H9 (cell line): Measurements from ENCODE around the gene HSPH1. TPM values are rescaled to one million over a fixed set of nuclear protein-coding genes. Genes with fewer than 3 reads are reported as not detected.
A peak's percentile ranks its signal among the peaks of the same experiment; 100 is the strongest.

Source experiments
- DNase-seq: peaks from one replicate; pipeline ENCODE4 v3.0.0-alpha.2; 2017
- H2AFZ ChIP-seq: one replicate; pipeline ENCODE4 v1.6.1; 2013; ENCODE audit warnings: mild to moderate bottlenecking, low read length, control low read depth, moderate library complexity
- H2AK5ac ChIP-seq: 2 replicates; pipeline ENCODE4 v1.6.1; 2013; ENCODE audit warnings: low read length, control low read depth, mixed read lengths; ENCODE audit not compliant: insufficient read length
- H2BK120ac ChIP-seq: one replicate; pipeline ENCODE4 v1.6.1; 2013; ENCODE audit warnings: low read depth, mild to moderate bottlenecking, low read length, control low read depth, inconsistent platforms; ENCODE audit not compliant: poor library complexity, severe bottlenecking
- H2BK12ac ChIP-seq: 2 replicates; pipeline ENCODE4 v1.6.1; 2013; ENCODE audit warnings: low read length, control low read depth, mixed read lengths, low read depth; ENCODE audit not compliant: insufficient read length
- H2BK15ac ChIP-seq: 2 replicates; pipeline ENCODE4 v1.6.1; 2013; ENCODE audit warnings: low read depth, low read length, control low read depth
- H2BK20ac ChIP-seq: one replicate; pipeline ENCODE4 v1.6.1; 2013; ENCODE audit warnings: low read depth, mild to moderate bottlenecking, low read length, control low read depth, inconsistent platforms; ENCODE audit not compliant: poor library complexity, severe bottlenecking
- H2BK5ac ChIP-seq: 2 replicates; pipeline ENCODE4 v1.6.1; 2013; ENCODE audit warnings: low read length, control low read depth, mixed read lengths; ENCODE audit not compliant: insufficient read length
- H3K14ac ChIP-seq: 2 replicates; pipeline ENCODE4 v1.6.1; 2013; ENCODE audit warnings: low read length, control low read depth; ENCODE audit not compliant: insufficient read depth
- H3K18ac ChIP-seq: 2 replicates; pipeline ENCODE4 v1.6.1; 2013; ENCODE audit warnings: low read depth, mild to moderate bottlenecking, mixed read lengths, low read length, control low read depth; ENCODE audit not compliant: insufficient read length
- H3K23ac ChIP-seq: 2 replicates; pipeline ENCODE4 v1.6.1; 2013; ENCODE audit warnings: low read length, control low read depth, mixed read lengths, low read depth; ENCODE audit not compliant: insufficient read length
- H3K23me2 ChIP-seq: 2 replicates; pipeline ENCODE4 v1.6.1; 2013; ENCODE audit warnings: low read depth, mild to moderate bottlenecking, mixed read lengths, low read length, control low read depth; ENCODE audit not compliant: insufficient read length, poor library complexity, severe bottlenecking
- H3K27ac ChIP-seq: 2 replicates; pipeline ENCODE4 v1.5.1; 2013; ENCODE audit warnings: low read length, control low read depth, mixed read lengths, low read depth; ENCODE audit not compliant: insufficient read length
- H3K27me3 ChIP-seq: 2 replicates; pipeline ENCODE4 v1.6.1; 2013; ENCODE audit warnings: low read length, control low read depth, inconsistent platforms; ENCODE audit not compliant: insufficient read depth
- H3K4ac ChIP-seq: 2 replicates; pipeline ENCODE4 v1.6.1; 2013; ENCODE audit warnings: low read depth, mild to moderate bottlenecking, control low read depth, inconsistent platforms, low read length, moderate library complexity
- H3K4me1 ChIP-seq: 2 replicates; pipeline ENCODE4 v1.6.1; 2013; ENCODE audit warnings: low read length, control low read depth, inconsistent platforms; ENCODE audit not compliant: insufficient read depth
- H3K4me2 ChIP-seq: 2 replicates; pipeline ENCODE4 v1.6.1; 2013; ENCODE audit warnings: low read length, control low read depth, mixed read lengths; ENCODE audit not compliant: insufficient read length, insufficient read depth
- H3K56ac ChIP-seq: 2 replicates; pipeline ENCODE4 v1.6.1; 2013; ENCODE audit warnings: low read depth, mild to moderate bottlenecking, mixed read lengths, low read length, control low read depth; ENCODE audit not compliant: insufficient read length
- H3K79me1 ChIP-seq: 2 replicates; pipeline ENCODE4 v1.6.1; 2013; ENCODE audit warnings: low read depth, mild to moderate bottlenecking, moderate library complexity, low read length, control low read depth, inconsistent platforms; ENCODE audit not compliant: insufficient read depth, poor library complexity, severe bottlenecking
- H3K79me2 ChIP-seq: 2 replicates; pipeline ENCODE4 v1.6.1; 2013; ENCODE audit warnings: low read length, control low read depth, inconsistent platforms; ENCODE audit not compliant: insufficient read depth
- H3K9ac ChIP-seq: 2 replicates; pipeline ENCODE4 v1.6.1; 2013; ENCODE audit warnings: low read length, control low read depth, mixed read lengths; ENCODE audit not compliant: insufficient read length; ENCODE audit errors: extremely low read depth
- H3K9me3 ChIP-seq: one replicate; pipeline ENCODE4 v1.6.1; 2013; ENCODE audit warnings: low read depth, low read length, inconsistent platforms; ENCODE audit not compliant: control insufficient read depth
- H3T11ph ChIP-seq: one replicate; pipeline ENCODE4 v1.6.1; 2013; ENCODE audit warnings: mild to moderate bottlenecking, low read length, control low read depth, inconsistent platforms
- H4K20me1 ChIP-seq: one replicate; pipeline ENCODE4 v1.6.1; 2013; ENCODE audit not compliant: control insufficient read depth, insufficient read length, insufficient read depth
- H4K5ac ChIP-seq: 2 replicates; pipeline ENCODE4 v1.6.1; 2013; ENCODE audit warnings: low read depth, mild to moderate bottlenecking, mixed read lengths, low read length, control low read depth; ENCODE audit not compliant: insufficient read length
- H4K8ac ChIP-seq: replicated peaks from 2 replicates; pipeline ENCODE4 v1.6.1; 2013; ENCODE audit warnings: low read length, control low read depth, mixed read lengths, low read depth; ENCODE audit not compliant: insufficient read length
- H4K91ac ChIP-seq: 2 replicates; pipeline ENCODE4 v1.6.1; 2013; ENCODE audit warnings: low read depth, mild to moderate bottlenecking, moderate library complexity, mixed read lengths, low read length, control low read depth; ENCODE audit not compliant: insufficient read length
- H3K27ac Mint-ChIP-seq, 3 experiments: 2 replicates in 2 of 3; 3 replicates in 1 of 3; pipeline ENCODE4 v1.8.0; 2020 to 2021; ENCODE audit warnings: mixed read lengths in 3 of 3, mild to moderate bottlenecking in 1 of 3, moderate library complexity in 1 of 3
- H3K27me3 Mint-ChIP-seq: 2 replicates; pipeline ENCODE4 v1.8.0; 2021; ENCODE audit warnings: low read depth, mild to moderate bottlenecking, moderate library complexity, mixed read lengths
- H3K36me3 Mint-ChIP-seq, 3 experiments: 2 replicates in 2 of 3; 3 replicates in 1 of 3; pipeline ENCODE4 v1.8.0; 2020 to 2021; ENCODE audit warnings: low read depth in 3 of 3, mixed read lengths in 3 of 3; ENCODE audit not compliant: insufficient read depth in 1 of 3
- H3K4me1 Mint-ChIP-seq, 2 experiments: 2 replicates each; pipeline ENCODE4 v1.8.0; 2020; ENCODE audit warnings: mixed read lengths in 2 of 2
- H3K4me3 Mint-ChIP-seq, 2 experiments: 2 replicates in 1 of 2; 3 replicates in 1 of 2; pipeline ENCODE4 v1.8.0; 2020 to 2021; ENCODE audit warnings: mild to moderate bottlenecking in 2 of 2, mixed read lengths in 2 of 2, moderate library complexity in 1 of 2
- H3K9me3 Mint-ChIP-seq, 2 experiments: 2 replicates in 1 of 2; 3 replicates in 1 of 2; pipeline ENCODE4 v1.8.0; 2020; ENCODE audit warnings: mild to moderate bottlenecking in 2 of 2, mixed read lengths in 2 of 2, moderate library complexity in 1 of 2
- CTCF ChIP-seq: fragments of 200-600 bp; sonication (generic); conservative IDR thresholded peaks from 3 replicates; pipeline ENCODE4 v1.8.0; 2021; ENCODE audit warnings: antibody characterized with exemption, mild to moderate bottlenecking
- WGBS: extraction: QIAGEN DNeasy Blood & Tissue Kit; methylation state at CpG from one replicate; pipeline ENCODE4 v1.1.7; 2013; ENCODE audit warnings: missing lambda C conversion rate, low lambda C conversion rate, mixed read lengths; ENCODE audit not compliant: insufficient read length; ENCODE audit errors: extremely low coverage; 5-methylcytosine and 5-hydroxymethylcytosine counted together
- total RNA-seq: library from RNA; stranded (reverse); gene quantifications from 2 replicates; pipeline ENCODE4 v1.2.1, GENCODE V29; 2021

Gene HSPH1
- total RNA-seq, 1 experiment from 2014 or later = 141 TPM

- Histone ChIP-seq H3K9me3 (no peaks in the 10 kb centered on the region), H3K14ac (no peak overlapping the region), H2BK12ac (no peak overlapping the region), H2AK5ac (no peak overlapping the region), H3K4me1 (no peaks in the 10 kb centered on the region), H4K91ac (no peak overlapping the region), H3K4ac (no peak overlapping the region), H3K56ac (no peak overlapping the region), H2BK5ac (no peak overlapping the region), H3K18ac (no peak overlapping the region), H3K79me2 (peaks cover 14% of the 10 kb centered on the region; the same call in 1 of the 2 replicates), H3K23ac (no peak overlapping the region), H2BK20ac (no peak overlapping the region), H4K20me1 (no peaks in the 10 kb centered on the region), H4K8ac (no peak overlapping the region), H2BK15ac (no peak overlapping the region), H3K4me2 (no peak overlapping the region), H2AFZ (no peak overlapping the region), H3K79me1 (no peaks in the 10 kb centered on the region), H3T11ph (no peak overlapping the region), H4K5ac (no peak overlapping the region), H3K27me3 (no peaks in the 10 kb centered on the region), H3K23me2 (no peaks in the 10 kb centered on the region), H3K9ac (no peak overlapping the region), H2BK120ac (no peak overlapping the region), H3K27ac (no peak overlapping the region)
- Mint-ChIP-seq H3K27me3 (no peaks in the 10 kb centered on the region), H3K4me1 (peaks cover 21 to 25% of the 10 kb centered on the region in 2 experiments), H3K9me3 (no peaks in the 10 kb centered on the region), H3K36me3 (peaks cover 14 to 38% (median 24%) of the 10 kb centered on the region in 3 experiments; a peak in 5 of 7 replicates), H3K27ac (no peak overlapping the region), H3K4me3 (peak overlapping the region; percentile 93 to 94)
- no CpG with 5 or more reads among the region's 4 CpGs for WGBS
- no peak for DNase-seq
- TF ChIP-seq CTCF = no peak
These were observed 2.4 kb downstream of the HSPH1 start for GRCh38 chr13:31159306-31159705.
